GM21515 (cell line): ENCODE data around the gene C17orf67.

Experiments
- ATAC-seq: cut with Tn5 transposase; IDR thresholded peaks from one replicate; pipeline ENCODE4 v1.9.1; 2021; ENCODE audit not compliant: unreplicated experiment

C17orf67 gene, protein sequence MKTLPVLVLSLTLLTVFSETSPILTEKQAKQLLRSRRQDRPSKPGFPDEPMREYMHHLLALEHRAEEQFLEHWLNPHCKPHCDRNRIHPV

DNA sequence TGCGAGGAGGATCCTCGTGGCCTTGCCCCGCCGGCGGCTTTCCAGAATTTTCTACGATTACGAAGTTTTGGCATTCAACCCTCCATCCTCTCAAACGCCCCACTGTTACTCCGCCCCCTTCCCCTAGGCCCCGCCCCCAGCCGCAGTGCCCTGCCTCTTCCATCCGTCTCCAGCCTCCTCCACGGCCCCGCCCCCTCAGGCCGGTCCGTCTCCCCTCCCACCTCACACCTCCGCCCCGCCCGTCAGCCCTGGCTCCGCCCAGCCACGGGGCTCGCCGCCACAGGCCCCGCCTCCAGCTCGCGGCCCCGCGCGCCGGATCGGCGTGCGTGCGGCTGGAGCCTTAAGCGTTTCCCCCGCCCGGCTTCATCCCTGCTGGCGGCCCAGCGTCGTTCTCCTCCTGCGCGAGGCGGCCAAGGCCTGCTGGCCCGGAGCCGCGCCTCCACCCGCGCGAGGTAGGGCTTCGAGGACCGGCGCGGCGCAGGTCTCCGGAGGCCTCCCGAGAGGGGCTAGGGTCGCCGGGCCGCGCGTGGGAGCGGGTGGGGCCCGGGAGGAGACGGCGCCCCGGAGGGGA is at the start of gene C17orf67, which contains the start of gene DGKE:
C17orf67 (minus strand) TSS at position 112 of the 571 bp plus-strand sequence. CDS start 18,110 bp downstream, outside the sequence.
DGKE (plus strand) TSS at position 343 of the 571 bp plus-strand sequence. CDS start 645 bp downstream, outside the sequence.
- peak; percentile 62 for ATAC-seq

DNA sequence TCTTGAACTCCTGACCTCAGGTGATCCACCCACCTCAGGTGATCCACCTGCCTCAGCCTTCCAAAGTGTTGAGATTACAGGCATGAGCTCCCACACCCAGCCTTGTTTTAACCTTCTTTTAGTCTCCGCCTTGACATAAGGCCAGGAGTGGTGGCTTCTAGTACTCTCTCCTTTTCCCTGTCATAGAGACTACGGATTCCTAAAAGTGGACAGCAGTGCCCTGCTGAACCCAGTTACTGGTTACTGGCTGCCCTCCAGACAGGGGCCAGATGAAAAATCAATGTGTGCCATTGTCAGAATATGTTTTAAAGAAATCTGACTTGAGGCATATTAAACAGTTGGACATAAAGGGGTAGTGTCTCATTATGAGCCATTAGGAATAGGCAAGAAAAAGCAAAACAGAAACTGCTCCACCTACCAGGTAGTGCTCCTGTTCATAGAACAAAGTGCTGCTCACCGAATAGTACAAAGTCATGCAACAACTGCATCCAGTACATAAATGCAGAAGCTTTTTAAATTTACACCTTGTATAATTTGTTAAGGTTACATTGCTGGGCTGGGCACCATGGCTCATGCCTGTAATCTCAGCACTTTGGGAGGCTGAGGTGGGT is 48.1 kb upstream of the C17orf67 start:
- ATAC-seq, result no peak

DNA sequence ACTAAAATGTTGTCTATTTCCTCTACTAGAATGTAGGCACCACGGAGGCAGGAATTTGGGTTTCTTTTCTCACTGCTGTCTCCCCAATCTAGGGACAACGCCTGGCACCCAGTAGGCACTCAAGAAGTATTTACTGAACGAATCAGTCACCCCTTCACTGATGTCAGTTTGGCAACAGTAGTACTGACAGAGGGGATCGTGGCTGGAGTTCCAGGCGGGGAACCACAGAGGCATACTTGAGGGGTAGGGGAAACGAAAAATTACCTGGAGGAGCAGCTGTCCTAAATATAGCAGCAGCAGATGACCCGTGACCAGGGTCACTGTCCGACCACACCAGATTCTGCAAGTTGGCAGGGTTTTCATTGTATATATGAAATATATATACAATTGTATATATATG is 46.9 kb upstream of the C17orf67 start:
- ATAC-seq, result no peak

DNA sequence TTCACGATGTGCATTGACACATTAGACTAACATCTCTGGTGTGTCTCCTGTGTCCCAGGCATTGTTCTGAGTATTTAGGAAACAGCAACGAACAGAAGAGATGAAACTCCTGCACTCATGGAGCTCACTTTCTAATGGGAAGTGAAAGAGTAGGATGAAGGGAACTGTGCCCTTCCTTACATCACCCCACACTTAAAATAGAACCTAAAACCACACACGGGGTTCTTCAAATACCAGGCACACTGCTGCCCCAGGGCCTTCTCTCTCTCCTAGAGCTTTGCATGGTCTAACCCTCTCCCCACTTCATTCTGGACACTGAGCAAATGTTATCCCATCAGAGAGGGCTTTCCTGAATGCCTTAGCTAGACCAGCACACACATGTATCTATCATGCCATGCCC is 46.4 kb upstream of the C17orf67 start:
- ATAC-seq, result no peak

DNA sequence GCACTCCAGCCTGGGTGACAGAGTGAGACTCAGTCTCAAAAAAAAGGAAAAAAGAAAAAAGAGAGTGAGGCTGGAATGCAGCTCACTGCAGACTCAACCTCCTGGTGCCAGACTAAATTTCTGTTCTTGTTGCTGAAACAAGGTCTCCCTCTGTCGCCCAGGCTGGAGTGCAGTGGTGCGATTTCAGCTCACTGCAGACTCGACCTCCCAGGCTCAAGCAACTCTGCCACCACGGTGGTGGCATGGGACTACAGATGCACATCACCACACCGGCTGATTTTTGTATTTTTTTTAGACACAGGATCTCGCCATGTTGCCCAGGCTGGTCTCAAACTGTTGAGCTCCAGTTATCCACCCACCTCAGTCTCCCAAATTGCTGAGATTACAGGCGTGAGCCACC is 45.6 kb upstream of the C17orf67 start:
- no peak for ATAC-seq

DNA sequence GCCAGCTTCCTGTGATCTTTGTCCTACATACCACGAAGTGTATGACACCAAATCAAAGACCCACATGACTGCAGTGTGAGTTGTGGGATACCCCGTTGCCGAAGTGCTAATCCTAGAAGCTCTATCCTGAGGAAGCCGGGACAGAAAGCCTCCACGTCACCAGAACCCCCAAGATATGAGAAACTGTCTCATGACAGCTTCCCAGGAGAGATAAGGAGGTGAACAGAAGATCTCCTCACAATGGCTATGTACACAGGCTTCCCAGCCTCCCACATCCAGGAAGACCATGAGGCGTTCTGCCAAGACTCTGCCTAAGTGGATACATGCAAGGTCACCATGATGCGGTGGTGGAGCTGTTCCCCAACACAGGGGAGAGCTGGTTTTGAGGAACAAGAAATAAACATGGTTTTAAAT is 43.1 kb upstream of the C17orf67 start:
- ATAC-seq, result no peak

DNA sequence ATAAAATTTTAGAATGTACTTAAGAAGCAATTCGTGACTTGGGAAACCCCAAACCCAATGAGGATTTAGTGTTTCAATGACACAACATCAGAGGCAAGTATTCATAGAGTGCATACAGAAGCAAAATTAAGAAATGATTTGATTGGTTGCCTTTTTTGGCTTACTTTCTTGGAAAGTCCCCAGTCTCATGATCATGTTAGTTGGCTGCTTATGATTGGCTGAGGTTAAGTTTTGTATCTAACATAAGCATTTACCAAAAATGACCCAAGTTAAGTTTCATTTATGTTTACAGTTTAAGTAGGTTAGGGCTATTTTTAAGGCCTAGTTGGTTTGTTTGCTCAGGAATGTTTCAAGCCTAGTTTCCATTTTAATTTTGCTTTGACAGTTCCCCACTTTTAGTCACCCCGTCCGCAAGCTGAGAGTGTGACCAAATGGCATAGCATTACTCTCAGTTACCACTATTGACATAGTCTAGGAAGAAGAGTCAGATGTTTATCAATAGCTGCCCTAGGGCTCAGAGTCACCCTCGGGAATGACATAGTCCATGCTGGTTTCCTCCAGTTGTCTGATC is 36.4 kb upstream of the C17orf67 start:
- no peak for ATAC-seq

DNA sequence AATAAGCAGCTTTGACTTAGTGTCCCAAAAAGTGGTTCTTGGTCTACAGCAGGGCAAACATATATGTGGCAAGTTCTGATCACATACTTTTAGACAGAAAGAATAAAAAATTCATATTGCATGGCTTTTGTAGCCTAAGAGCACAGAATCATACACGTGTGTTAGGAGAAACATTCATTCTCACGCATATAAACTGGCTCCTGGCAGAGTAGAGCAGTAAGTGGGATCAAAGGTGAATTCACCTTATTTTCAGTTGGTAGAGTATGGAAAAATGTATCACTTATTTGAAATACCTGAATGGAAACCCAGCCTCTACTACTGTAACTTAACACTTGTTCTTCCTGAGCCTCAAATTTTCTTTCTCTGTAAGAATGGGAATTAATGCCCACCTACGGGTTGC is 35.0 kb upstream of the C17orf67 start:
- ATAC-seq, result no peak

DNA sequence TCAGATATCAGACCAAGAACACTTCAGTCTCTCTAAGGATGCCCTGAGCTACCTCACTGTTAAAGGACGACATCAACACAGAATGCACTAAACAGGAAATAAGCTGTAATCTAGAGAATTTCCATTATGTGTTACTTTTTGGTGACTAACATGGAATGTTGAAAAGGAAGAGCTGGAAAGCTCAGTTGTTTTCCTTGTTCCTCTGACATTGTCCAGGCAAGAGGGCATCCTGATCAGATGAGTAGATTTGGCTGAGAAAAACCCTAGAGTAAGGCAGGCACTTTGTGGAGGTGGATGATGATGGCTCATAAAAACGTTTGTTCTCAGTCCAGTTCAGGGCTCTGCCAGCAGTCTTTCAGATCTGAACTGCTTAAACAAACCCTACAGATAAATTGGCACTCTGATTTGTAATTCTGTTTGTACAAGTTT is 34.2 kb upstream of the C17orf67 start:
- ATAC-seq, result no peak

DNA sequence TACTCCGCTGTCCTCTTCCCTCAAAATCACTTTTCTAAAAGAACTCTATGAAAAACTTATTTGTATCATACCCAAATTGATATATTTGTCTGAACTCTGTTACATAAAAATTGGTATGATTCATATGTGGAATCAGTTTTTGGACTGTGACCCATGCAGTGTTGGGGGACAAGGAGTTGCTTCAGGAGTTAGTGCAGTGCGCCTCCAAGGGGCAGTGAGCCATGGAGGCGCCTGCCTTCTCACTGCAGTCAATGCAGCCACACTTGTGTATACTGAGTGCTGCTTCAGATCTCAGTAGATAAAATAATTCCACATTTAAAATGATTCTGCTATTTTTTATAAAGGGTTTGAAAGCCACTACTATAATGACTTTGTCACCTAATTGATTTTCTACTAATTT is 32.8 kb upstream of the C17orf67 start:
- ATAC-seq, result no peak

DNA sequence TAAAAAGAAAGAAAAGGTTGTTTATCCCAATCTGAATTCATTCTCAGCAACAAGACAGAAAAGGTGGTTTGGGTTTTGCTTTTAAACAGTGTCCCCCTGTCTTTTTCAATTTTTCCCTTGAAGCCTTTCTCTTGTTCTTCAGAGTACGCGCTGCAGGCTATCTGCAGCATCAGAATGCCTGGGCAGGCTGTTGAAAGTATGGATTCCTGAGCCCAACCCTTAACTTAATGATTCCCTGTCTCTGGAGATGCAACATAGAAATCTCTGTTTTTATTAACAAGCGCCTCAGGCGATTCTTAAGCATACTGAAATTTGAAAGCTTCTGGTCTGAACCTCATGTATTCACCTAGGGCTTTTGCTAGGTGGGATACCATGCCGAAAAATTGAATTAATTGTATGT is 32.4 kb upstream of the C17orf67 start:
- no peak for ATAC-seq

DNA sequence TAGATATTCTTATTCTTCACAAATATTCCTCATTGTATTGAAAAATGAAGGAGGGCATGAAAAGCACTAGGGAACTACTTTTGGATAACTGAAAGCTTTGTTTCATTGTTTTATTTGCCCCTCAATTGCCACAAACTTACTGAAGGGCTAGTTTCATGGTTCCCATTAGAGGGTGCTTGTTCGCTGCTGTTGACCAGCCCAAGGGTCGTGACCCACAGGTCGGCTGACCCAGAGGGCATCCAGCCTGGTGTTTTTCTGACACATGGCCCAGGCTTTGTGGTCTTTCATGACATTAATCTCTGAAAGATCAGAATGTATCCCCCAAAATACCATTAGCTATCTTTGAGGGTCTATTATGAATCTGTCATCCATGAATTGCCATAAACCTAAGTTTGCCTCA is 30.3 kb upstream of the C17orf67 start:
- no peak for ATAC-seq

DNA sequence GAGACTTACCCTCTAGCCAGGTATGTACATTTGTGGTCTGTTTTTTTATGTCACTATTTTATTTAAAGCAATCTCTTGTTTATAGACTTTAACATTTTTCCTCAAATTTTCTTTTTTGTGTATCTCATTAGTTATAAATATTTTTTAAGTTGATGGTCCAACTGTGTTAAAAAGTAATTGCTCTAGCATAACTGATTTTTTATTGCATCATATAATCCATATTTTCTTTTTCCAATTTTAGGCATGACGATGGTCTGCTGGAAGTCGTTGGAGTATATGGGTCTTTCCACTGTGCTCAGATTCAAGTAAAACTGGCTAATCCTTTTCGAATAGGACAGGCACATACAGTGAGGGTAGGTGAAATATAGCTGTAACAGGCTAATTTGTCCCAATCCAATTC is 28.2 kb upstream of the C17orf67 start:
- ATAC-seq, result no peak

DNA sequence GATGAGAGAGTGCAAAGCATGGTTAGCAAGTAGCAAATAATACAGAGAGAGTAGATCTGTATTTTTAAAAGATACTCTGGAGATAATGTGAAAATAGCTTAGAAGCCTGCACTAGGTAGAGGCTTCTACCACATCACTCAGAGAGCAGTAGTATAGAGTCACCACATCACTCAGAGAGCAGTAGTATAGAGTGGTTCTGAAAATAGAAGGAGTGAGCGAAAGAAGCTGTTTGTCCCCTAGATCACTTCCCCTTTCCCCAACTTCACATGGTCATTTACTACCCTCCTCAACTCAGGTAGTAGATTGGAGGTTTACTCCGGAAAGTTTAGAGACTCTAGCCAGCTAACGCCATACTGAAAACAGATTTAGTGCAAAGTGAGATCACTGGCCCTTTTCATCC is 17.3 kb upstream of the C17orf67 start:
- ATAC-seq, result no peak

DNA sequence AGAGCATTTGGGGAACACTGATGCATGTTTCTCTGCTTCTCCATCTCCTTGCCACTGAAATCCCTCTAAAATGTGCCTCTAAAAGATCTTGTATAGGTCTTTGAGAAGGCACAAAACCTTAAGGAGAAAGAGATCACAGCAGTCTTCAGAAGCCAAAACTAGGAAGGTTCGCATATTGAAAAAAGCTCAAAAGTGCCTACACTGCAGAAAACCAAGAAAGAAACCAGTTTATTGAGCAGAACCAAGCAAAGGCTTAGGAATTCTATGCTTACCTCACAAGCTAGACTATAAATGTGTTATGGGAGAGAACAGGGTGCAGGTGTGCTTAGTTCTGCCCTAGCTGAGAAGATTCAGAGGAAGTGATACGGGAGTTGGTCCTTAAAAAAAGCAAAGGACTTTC is 16.9 kb upstream of the C17orf67 start:
- no peak for ATAC-seq

DNA sequence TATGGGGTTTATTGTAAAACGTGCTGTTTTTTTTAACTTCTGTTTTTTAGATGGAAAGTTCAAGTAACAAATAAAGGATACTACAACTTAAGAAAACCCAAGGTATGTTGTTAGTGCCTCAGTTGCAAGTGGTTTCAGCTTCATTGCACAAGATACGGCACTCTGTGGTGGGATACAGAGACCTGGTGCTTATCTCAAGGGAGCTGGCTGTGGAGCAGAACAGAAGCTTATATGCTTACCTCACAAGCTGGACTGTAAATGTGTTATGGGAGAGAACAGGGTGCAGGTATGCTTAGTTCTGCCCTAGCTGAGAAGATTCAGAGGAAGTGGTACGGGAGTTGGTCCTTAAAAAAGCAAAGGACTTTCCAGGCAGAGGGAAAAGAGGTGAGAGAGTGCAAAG is 15.4 kb upstream of the C17orf67 start:
- no peak for ATAC-seq

DNA sequence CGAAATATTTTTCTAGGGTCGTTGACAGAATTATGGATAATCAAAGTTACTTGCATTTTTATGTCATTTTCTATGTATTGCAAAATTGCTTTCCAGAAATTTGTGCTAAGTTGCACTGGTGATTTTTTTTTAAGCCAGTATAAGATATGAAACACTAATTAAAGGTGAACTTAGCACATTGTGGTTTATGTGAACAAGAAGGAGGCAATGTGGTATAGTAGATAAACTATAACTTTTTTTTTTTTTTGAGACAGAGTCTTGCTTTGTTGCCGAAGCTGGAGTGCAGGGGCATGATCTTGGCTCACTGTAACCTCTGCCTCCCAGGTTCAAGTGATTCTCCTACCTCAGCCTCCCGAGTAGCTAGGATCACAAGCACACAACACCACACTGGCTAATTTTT is 13.4 kb upstream of the C17orf67 start:
- no peak for ATAC-seq

DNA sequence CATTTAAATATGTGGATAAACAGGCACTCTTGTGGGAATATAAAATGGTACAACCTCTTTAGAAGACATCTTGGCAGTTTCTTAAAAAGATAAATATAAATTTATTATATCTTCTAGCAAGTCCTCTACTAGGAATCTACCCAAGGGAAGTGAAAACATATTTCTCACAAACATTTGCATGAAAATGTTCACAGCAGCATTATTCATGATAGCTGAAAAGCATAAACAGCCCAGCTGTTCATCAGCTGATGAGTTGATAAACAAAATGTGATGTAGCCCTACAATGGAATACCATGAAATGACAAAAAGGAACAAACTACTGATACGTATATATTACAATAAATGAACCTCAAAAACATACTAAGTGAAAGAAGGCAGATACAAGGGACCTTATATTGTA is 12.2 kb upstream of the C17orf67 start:
- ATAC-seq, result no peak

DNA sequence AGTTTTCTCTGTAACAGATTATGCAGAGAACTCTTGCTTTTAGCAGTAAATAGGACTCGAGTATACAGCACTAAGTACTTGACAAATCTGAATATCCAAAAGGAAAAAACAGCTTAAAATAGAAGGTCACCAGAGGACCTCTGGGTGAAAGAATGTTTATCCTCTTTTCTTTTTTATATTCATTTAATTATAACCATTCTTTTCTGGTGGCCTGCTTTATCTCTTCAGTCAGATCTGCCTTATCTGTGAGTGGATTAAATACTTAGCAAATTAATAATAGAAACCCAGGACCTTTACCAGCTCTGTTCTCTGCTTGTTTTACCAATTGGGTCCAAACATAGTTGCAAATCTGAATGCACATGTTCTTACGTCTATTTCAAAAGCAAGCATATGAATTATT is 8.9 kb upstream of the C17orf67 start:
- ATAC-seq, result no peak

DNA sequence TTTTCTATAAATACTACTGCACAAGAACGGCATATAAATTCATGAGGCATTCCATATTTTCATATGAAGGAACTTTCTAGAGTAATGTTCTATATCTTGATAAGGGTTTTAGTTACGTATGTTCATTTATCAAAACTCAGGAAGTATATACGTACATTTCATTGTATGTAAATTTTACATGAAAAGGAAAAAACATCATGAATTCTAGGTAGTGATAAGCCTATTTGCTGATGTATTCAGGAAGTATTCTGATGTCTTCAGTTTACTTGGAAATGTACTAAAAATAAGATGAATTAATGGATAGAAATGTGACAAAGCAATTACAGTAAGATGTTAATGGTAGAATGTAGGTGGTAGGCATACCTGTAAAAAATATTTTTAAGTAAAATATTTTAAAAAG is 5.0 kb upstream of the C17orf67 start:
- ATAC-seq, result no peak

DNA sequence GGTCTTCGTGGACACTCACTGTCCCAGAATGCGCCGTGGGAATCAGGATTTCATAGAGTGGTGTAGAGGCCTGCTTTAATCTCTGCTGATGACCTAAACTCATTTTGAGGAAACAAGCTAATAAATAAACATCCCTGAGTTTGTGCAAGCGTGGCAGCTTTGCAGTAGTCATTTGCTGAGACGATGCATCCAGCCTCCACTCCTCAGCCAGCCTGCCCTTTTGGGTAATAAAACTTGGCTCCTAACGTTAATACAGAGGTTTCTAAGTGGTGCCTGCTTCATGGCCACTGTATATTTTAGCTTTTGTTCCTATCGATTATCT is 1.5 kb upstream of the C17orf67 start:
- ATAC-seq, result no peak

DNA sequence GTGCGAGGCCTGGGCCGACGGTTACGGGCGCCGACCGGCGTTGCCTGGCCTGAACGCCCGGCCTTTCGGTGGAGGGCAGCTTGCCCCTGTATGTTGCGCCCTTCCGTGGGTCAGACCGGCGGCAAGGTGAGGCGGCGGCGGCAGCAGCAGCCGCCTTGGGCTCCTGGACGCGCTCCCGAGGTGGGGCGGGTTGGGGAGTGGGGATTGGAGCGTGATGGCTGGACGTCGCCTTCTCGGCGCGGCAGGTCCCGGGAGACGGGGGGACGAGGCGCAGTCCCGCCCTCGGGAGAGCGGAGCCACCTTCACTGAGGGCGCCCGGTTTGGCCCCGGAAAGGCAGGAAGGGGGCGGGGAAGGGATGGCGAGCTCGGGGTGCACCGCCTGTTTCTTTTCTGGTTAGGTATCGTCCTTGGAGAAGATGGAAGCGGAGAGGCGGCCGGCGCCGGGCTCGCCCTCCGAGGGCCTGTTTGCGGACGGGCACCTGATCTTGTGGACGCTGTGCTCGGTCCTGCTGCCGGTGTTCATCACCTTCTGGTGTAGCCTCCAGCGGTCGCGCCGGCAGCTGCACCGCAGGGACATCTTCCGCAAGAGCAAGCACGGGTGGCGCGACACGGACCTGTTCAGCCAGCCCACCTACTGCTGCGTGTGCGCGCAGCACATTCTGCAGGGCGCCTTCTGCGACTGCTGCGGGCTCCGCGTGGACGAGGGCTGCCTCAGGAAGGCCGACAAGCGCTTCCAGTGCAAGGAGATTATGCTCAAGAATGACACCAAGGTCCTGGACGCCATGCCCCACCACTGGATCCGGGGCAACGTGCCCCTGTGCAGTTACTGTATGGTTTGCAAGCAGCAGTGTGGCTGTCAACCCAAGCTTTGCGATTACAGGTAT is 902 bp upstream of the C17orf67 start:
- ATAC-seq, result peak; percentile 34
